ENCODE data around the gene APOBEC3H.

GRCh38 chr22:39130892-39131855 lies 34.1 kb downstream of the APOBEC3H start:
- TF ChIP-seq POLR2A (IDR thresholded peaks at IDR 0.05) = no peak
- TF ChIP-seq CTCF (IDR thresholded peaks at IDR 0.05) = no peak
